ENCODE results near the gene PTGDS.

PTGDS gene

GRCh38 chr9:136978865-136979544 lies 1.7 kb downstream of the PTGDS start:
- no peak for TF ChIP-seq POLR2A (IDR thresholded peaks at IDR 0.05; ENCODE audit: low read depth, low read length)
- no peak for TF ChIP-seq POLR2AphosphoS5 (IDR thresholded peaks at IDR 0.05; ENCODE audit: low read depth, low read length)
- no peak for TF ChIP-seq SPI1 (IDR thresholded peaks at IDR 0.05; ENCODE audit: low read depth, low read length)
- no peak for FAIRE-seq
- no peak for DNase-seq (ENCODE audit: insufficient read length, low spot score)

- DNase-seq (ENCODE audit: insufficient read length, low spot score) (no peak), FAIRE-seq (no peak)
- TF ChIP-seq POU2F2 (IDR thresholded peaks at IDR 0.05; ENCODE audit: low read depth, low read length) (no peak), TAF1 (IDR thresholded peaks at IDR 0.05; ENCODE audit: low read depth, low read length) (no peak)
Measured at GRCh38 chr9:136979769-136980587, 2.7 kb downstream of the PTGDS start.

- DNase-seq (ENCODE audit: insufficient read length, low spot score) (no peak), FAIRE-seq (no peak)
- TF ChIP-seq TAF1 (IDR thresholded peaks at IDR 0.05; ENCODE audit: low read depth, low read length) (no peak), PAX5 (IDR thresholded peaks at IDR 0.05; ENCODE audit: insufficient read depth, low read length, severe bottlenecking) (no peak), POLR2A (IDR thresholded peaks at IDR 0.05; ENCODE audit: low read depth, low read length) (no peak), POLR2AphosphoS5 (IDR thresholded peaks at IDR 0.05; ENCODE audit: low read depth, low read length) (no peak), SPI1 (IDR thresholded peaks at IDR 0.05; ENCODE audit: low read depth, low read length) (no peak), POU2F2 (IDR thresholded peaks at IDR 0.05; ENCODE audit: low read depth, low read length) (no peak)
Measured at GRCh38 chr9:136980669-136981478, 3.6 kb downstream of the PTGDS start.

DNA sequence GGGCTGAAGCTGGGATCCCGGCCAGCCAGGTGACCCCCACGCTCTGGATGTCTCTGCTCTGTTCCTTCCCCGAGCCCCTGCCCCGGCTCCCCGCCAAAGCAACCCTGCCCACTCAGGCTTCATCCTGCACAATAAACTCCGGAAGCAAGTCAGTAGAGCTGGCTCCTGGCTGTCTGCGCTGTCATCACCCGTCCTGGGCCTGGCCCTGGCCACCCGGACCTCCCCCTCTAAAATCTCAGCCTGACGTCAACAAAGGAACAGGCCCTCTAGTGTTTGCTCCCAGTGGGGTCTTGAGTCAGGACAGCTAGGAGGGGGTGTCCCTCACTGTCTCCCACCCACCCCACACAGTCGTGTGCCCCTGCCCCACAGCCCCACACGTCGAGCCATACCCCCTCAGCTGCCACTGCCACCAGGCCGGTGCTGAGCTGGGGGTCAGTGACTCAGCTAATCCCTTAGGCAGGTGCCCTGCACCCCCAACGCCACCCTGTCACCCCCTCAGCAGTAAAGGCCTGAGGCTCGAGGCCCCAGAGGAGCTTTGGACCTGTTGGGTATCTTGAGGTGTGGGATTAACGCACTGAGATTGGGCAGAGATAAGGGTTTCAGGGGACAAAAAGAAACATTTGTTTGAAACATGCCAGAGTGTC lies 4.4 kb downstream of the PTGDS start:
- DNase-seq (ENCODE audit: insufficient read length, low spot score) (no peak), FAIRE-seq (no peak)
- TF ChIP-seq SPI1 (IDR thresholded peaks at IDR 0.05; ENCODE audit: low read depth, low read length) (no peak), POLR2AphosphoS5 (IDR thresholded peaks at IDR 0.05; ENCODE audit: low read depth, low read length) (no peak), PAX5 (IDR thresholded peaks at IDR 0.05; ENCODE audit: insufficient read depth, low read length, severe bottlenecking) (no peak), POLR2A (IDR thresholded peaks at IDR 0.05; ENCODE audit: low read depth, low read length) (no peak), POU2F2 (IDR thresholded peaks at IDR 0.05; ENCODE audit: low read depth, low read length) (no peak)

GRCh38 chr9:136982232-136983051 lies 5.1 kb downstream of the PTGDS start, which contains the start of gene LCNL1:
LCNL1 (plus strand) TSS chr9:136982993; CDS start chr9:136983587, 594 bp downstream.
- FAIRE-seq (no peak), DNase-seq (ENCODE audit: insufficient read length, low spot score) (no peak)
- TF ChIP-seq POU2F2 (IDR thresholded peaks at IDR 0.05; ENCODE audit: low read depth, low read length) (no peak), PAX5 (IDR thresholded peaks at IDR 0.05; ENCODE audit: insufficient read depth, low read length, severe bottlenecking) (no peak), SPI1 (IDR thresholded peaks at IDR 0.05; ENCODE audit: low read depth, low read length) (no peak), TAF1 (IDR thresholded peaks at IDR 0.05; ENCODE audit: low read depth, low read length) (no peak), POLR2AphosphoS5 (IDR thresholded peaks at IDR 0.05; ENCODE audit: low read depth, low read length) (no peak), POLR2A (IDR thresholded peaks at IDR 0.05; ENCODE audit: low read depth, low read length) (no peak)

DNA sequence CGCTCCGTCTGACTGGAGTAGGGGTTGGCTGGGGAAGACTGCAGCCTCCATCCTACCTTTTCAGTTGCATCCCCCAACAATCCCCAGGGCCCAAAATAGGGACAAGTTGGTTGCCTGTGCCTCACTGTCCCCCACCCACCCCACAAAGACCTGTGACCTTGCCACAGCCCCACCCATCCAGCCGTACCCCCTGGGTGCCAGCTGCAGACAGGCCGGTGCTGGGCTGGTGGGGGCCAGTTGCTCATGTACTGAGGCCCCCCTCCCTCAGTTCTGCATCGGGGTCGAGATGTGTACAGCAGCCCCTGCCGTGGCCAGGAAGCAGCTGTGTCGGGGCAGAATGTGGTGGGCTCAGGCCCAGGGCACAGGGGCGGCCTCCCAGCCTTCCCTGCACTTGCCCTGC lies 5.9 kb downstream of the PTGDS start:
- no peak for DNase-seq (ENCODE audit: insufficient read length, low spot score)
- TF ChIP-seq SPI1 (IDR thresholded peaks at IDR 0.05; ENCODE audit: low read depth, low read length) = no peak
- no peak for TF ChIP-seq POLR2A (IDR thresholded peaks at IDR 0.05; ENCODE audit: low read depth, low read length)
- no peak for TF ChIP-seq PAX5 (IDR thresholded peaks at IDR 0.05; ENCODE audit: insufficient read depth, low read length, severe bottlenecking)
- TF ChIP-seq POLR2AphosphoS5 (IDR thresholded peaks at IDR 0.05; ENCODE audit: low read depth, low read length) = no peak
- no peak for TF ChIP-seq TAF1 (IDR thresholded peaks at IDR 0.05; ENCODE audit: low read depth, low read length)
- FAIRE-seq = no peak

- peak; percentile 54 for FAIRE-seq
- TF ChIP-seq TAF1 (IDR thresholded peaks at IDR 0.05; ENCODE audit: low read depth, low read length) (no peak), POLR2AphosphoS5 (IDR thresholded peaks at IDR 0.05; ENCODE audit: low read depth, low read length) (no peak), SPI1 (IDR thresholded peaks at IDR 0.05; ENCODE audit: low read depth, low read length) (no peak), PAX5 (IDR thresholded peaks at IDR 0.05; ENCODE audit: insufficient read depth, low read length, severe bottlenecking) (no peak), POU2F2 (IDR thresholded peaks at IDR 0.05; ENCODE audit: low read depth, low read length) (no peak), POLR2A (IDR thresholded peaks at IDR 0.05; ENCODE audit: low read depth, low read length) (no peak)
- no peak for DNase-seq (ENCODE audit: insufficient read length, low spot score)
Measured at GRCh38 chr9:136983656-136984314, 6.5 kb downstream of the PTGDS start.

- no peak for FAIRE-seq
- no peak for DNase-seq (ENCODE audit: insufficient read length, low spot score)
- no peak for TF ChIP-seq POU2F2 (IDR thresholded peaks at IDR 0.05; ENCODE audit: low read depth, low read length)
- no peak for TF ChIP-seq SPI1 (IDR thresholded peaks at IDR 0.05; ENCODE audit: low read depth, low read length)
- TF ChIP-seq PAX5 (IDR thresholded peaks at IDR 0.05; ENCODE audit: insufficient read depth, low read length, severe bottlenecking) = no peak
- no peak for TF ChIP-seq TAF1 (IDR thresholded peaks at IDR 0.05; ENCODE audit: low read depth, low read length)
- no peak for TF ChIP-seq POLR2A (IDR thresholded peaks at IDR 0.05; ENCODE audit: low read depth, low read length)
- no peak for TF ChIP-seq POLR2AphosphoS5 (IDR thresholded peaks at IDR 0.05; ENCODE audit: low read depth, low read length)
Measured at GRCh38 chr9:136984464-136985026, 7.2 kb downstream of the PTGDS start.

Data from GM12891 (cell line).